ENCODE results near the gene WDR33.
"Not testable (repeated sequence)": the region's sequence is repeated elsewhere in the genome, so short reads cannot be mapped to it uniquely, and the experiment has no call there.

The WDR33 gene

DNA sequence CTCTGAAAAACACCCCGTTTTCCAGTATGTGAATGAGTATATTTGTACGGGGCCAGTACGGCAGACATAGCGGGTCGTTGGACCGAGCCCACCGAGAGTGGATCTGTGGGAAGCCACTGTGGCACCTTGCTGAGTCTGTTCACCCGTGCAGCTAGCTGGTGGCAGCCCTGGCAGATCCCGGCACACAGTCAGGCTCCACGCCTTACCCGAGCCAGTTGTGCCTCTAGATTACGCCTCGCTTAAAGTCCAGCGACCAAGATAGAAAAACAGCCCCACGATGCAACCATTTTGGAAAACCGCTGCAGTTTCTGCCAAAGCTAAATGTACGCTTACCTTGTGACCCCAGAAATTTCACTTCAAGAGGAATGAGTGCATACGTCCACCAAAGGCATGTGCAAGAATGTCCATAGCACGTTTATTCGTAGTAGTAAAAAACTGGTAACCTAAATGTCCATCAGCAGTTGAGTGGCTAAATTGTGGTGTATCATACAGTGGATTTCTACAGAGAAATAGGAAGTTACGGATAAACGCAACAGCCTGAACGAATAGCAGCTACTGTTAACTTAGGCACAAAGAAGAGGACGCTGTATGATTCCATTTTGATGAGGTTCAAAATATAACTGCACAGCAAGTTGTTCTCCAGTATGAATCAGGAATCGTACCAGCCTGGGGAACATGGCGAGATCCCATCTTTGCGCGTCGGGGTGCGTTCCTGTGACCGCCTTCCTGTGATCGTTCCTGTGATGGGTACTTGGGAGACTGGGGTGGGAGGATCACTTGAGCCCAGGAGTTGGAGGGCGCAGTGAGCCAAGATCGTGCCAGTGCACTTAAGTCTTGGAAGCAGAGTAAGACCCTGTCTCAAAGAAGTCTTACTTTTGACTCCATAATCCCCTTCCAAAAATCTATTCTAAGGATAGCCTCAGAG is 688 bp upstream of the WDR33 start:
- in situ Hi-C loops (cut with MboI; ENCODE audit: low sequenced_read_pairs) = no loop called here

DNA sequence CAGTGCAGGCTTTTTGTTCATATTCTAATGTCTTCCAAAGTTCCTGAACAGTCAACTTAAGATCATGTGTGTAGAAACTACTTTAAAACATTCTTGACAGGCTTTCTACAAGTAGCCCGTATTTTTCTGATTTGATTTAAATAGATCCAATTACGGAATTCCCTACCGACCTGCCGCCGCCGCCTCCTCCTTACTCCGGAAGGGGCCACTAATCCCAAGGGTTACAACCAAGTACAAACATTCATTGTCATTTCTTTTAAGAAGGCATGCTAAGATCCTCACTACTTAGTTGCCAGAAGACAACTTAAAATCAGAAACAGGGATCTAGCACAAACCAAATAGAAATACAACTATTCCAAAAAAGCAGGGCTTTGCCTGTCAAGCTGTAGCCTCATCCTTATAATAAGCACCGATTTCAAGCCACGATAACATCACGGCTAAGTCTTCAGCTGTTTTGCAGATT is 784 bp downstream of the WDR33 start:
- in situ Hi-C loops (cut with MboI; ENCODE audit: low sequenced_read_pairs) = no loop called here

DNA sequence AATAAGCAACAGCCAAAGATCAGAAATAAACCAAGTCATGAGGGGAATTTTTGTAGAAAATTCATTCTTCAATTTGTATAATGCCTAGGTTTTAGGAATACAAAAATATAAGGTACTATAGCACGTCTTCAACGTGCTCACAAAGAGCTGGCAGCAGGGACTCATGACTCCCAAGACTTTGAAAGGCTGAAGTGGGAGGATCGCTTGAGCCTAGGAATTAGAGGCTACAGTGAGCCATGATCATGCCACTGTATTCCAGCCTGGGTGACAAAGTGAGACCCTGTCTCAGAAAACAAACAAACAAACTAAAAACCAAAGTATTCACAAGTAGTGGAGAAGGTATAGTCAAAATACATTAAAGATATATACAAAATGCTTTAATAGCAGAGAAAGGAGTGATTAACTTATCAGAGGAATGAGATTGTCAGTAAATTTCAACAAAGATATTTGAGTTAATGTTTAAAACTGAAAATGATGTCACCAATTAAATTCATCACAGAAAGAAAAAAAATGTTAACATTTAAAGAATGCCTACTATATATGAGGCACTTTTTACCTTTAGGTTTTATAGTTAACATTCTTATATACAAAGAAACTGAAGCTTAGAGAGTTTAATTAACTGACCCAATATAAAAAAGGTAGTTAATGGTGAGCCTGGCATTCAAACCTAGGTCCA is 3.2 kb downstream of the WDR33 start:
- in situ Hi-C loops (cut with MboI; ENCODE audit: low sequenced_read_pairs) = no loop called here

DNA sequence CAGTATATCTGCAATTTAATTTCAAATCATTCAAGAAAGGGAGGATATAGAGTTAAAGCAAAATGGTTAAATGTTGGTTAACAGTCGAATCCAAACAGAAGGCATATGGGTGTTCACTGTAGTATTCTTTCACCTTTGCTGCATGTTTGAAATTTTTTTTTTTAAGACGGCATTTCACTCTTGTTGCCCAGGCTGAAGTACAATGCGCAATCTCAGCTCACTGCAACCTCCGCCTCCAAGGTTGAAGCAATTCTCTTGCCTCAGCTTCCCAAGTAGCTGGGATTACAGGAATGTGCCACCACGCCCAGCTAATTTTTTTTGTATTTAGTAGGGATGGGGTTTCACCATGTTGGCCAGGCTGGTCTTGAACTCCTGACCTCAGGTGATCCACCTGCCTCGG is 4.1 kb downstream of the WDR33 start:
- in situ Hi-C loops (cut with MboI; ENCODE audit: low sequenced_read_pairs) = not testable (repeated sequence)

DNA sequence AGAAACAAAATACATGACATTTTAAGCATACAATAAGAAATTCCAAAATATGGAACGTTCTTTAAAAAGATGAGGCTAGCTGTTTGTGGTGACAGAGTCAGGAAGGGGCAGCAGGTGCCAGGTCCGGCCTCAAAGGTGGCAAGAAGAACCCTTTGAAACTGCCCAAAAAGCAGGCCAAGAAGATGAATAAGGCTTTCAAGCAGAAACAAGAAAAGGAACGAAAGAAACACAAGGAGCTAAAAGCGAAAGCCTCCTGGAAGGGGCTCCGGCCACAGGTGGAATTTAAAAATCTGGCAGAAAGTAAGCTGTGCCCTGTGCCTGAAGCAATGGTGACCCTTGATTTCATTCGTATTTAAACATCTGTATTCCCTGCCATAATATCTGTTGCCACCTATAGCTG is 5.5 kb downstream of the WDR33 start:
- in situ Hi-C loops (cut with MboI; ENCODE audit: low sequenced_read_pairs) = no loop called here

DNA sequence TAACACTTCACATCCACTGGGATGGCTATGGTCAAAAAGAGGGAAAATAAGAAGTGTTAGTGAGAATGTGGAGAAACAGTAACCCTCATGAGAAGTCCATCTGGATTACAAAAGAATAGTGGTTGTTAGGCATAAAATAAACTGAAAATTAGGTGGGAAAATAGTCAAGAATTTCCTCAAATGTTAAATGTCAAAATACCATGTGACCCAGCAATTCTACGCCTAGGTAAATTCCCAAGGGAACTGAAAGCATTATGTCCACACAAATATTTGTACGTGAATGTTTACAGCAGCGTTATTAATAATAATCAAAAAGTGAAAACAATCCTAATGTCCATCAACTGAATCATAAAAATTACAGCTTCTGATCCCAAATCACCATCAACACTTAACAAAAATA is 11.0 kb downstream of the WDR33 start:
- in situ Hi-C loops (cut with MboI; ENCODE audit: low sequenced_read_pairs) = no loop called here

DNA sequence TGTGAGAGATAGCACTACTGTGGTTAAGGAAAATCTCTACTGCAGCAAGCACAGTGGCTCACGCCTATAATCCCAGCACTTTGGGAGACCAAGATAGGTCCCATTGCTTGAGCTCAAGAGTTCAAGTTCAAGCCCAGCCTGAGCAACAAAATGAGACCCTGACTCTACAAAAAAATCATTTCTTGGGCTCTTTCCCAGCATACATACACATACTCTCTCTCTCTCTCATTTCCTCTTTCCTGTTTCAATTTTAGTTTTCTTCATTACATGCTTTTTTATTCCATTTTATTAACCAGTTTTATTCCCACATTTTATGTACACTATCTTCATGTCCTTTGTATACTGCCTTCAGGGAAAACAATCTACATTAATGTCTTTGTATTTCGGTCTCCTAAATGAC is 14.6 kb downstream of the WDR33 start:
- in situ Hi-C loops (cut with MboI; ENCODE audit: low sequenced_read_pairs) = no loop called here

DNA sequence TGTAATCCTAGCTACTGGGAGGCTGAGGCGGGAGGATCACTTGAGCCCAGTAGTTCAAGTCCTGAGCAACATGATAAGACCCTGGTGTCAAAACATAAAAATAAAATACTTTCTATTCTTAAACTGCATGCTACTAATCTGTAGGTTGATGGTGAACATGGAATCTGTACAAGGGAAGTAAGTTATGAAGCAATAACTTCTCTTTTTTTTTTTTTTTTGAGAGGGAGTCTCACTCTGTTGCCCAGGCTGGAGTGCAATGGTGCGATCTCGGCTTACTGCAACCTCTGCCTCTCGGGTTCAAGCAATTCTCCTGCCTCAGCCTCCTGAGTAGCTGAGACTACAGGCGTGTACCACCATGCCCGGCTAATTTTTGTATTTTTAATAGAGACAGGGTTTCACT is 16.1 kb downstream of the WDR33 start:
- in situ Hi-C loops (cut with MboI; ENCODE audit: low sequenced_read_pairs) = not testable (repeated sequence)

DNA sequence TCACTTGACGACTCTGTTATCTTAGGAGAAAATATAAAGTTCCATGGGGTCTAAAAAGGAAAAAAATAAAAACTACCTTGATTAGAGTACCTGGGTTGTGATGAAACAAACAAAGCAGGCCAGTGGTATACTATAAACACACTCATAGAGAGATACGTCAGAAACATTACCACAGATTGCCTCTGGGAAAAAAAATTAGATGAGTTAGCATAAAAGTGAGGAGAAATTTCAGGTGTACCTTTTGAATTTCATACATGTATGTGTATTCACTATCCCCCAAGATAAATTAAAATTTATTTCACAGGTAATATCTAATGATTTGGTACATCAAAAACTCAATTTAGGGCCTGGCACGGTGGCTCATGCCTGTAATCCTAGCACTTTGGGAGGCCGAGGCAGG is 18.2 kb downstream of the WDR33 start:
- in situ Hi-C loops (cut with MboI; ENCODE audit: low sequenced_read_pairs) = no loop called here

DNA sequence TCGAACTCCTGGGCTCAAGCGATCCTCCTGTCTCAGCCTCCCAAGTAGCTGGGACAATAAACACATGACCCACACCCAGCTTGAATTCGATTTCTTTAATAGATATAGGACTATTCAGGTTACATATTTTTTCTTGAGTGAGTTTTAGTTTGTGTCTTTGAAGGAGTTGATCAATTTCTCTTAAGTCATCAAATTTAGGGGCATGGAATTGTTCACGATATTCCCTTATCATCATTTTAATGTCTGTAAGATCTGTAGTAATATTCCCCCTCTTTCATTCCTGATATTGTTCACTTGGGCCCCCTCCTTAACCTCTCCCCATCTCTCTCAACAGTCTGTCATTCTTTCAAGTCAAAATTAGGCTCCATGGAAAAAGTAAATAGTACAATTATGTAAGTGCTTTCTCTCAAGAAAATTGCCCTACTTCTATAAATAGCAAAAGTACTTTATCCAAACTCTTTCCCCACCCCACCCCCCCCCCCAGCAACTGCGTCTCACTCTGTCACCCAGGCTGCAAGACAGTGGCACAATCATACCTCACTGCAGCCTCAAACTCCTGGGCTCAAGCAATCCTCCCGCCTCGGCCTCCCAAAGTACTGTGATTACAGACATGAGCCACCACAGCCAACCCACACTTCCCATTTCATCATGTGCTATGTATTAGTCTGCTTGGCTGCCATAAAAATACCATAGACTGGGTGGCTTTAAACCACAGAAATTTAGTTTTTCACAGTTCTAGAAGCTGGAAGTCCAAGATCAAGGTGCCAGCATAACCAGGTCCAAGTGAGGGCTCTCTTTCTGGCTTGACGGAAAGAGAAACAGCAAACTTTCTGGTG is 20.1 kb downstream of the WDR33 start:
- in situ Hi-C loops (cut with MboI; ENCODE audit: low sequenced_read_pairs) = no loop called here

DNA sequence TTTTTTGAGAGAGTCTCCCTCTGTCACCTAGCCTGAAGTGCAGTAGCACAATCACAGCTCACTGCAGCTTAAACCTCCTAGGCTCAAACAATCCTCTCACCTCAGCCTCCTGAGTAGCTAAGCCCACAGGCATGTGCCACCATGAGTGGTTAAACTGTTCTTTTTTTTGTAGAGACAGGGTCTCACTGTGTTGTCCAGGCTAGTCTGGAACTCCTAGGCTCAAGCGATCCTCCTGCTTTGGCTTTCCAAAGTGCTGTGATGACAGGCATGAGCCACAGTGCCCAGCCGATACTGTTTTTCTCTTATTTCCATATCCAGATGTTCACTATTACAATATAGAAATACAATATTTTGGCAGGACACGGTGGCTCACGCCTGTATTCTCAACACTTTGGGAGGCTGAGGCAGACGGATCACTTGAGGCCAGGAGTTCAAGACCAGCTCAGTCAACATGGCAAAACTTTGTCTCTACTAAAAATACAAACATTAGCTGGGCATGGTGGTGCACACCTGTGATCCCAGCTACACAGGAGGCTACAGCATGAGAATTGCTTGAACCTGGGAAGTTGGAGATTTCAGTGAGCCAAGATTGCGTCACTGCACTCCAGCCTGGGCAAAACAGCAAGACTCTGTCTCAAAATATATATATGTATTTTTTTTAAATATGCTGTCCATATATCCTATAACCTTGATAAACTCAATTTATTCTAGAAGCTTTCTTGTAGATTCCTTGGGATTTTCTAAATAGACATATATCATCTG is 24.7 kb downstream of the WDR33 start:
- in situ Hi-C loops (cut with MboI; ENCODE audit: low sequenced_read_pairs) = no loop called here

DNA sequence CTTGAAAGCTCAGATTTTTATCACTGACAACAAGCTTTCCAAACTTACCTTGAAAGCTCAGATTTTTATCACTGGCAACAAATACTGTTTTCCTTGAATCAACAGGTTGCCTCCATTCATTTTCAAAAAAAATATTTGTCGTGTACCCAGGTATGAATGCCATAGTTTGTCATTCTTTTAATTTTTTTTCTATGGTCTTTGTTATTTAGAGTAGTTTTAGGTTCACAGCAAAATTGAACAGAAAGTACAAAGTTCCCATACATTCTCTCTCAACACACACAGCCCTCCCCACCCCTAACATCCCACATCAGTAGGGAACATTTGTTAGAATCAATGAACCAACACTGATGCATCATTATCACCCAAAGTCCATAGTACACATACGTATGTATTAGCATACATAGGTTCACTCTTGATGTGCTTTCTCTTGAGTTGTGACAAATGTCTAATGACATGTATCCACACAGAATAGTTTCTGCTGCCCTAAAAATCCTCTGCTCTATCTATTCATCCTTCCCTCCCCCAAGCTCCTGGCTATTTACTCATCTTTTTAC is 25.9 kb downstream of the WDR33 start:
- in situ Hi-C loops (cut with MboI; ENCODE audit: low sequenced_read_pairs) = no loop called here

DNA sequence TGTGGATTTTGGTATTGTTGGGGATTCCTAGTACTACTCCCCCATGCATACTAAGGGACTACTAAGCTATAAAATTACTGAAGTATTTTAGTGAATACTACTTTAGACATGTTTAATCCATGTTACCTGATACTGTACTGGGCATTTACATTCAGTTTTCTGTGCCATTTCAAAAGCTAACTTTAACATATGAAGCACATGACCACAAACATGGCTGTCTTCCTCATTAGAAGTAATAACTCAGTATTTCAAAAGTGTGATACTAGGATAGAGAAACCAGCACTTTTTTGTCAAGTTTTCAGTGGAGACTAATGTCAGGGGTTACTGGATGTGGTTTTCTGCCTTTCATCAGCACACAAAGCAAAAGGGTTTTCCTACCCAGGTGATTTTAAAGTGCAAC is 27.9 kb downstream of the WDR33 start:
- in situ Hi-C loops (cut with MboI; ENCODE audit: low sequenced_read_pairs) = no loop called here

DNA sequence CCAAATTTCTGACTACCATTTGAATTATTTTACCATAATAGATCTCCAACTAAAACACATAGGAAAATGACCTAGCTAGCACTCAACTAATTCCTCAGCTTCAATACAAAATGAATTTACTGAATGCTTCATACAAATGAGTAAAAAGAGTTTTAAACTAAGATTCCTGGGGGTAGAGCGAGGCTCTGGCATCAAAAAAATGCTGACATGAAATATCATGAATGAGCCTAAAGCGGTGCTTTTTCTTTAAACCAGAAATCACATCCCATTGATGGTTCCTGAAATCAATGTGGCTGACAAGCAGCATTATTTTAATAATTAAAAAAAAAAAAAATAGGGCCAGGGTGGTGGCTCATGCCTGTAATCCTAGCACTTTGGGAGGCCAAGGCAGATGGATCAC is 32.1 kb downstream of the WDR33 start:
- in situ Hi-C loops (cut with MboI; ENCODE audit: low sequenced_read_pairs) = no loop called here

DNA sequence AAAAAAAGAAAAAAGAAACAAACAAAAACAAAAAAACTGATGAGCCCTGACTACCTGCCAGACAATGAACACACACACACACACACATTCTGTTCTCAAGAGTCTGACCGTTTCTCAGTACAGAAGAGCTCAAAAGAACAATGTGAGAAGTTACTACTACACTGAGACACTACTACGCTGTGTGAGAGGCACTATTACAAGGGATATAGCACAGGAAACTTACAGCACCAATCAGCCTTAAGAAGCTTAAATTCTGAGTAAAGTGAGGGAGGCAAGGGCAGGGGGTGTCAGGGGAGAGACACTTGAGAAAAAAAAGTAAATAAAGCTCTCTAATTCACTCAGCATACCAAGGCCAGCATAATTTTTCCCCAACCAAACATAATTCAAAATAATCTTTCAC is 32.5 kb downstream of the WDR33 start:
- in situ Hi-C loops (cut with MboI; ENCODE audit: low sequenced_read_pairs) = no loop called here

DNA sequence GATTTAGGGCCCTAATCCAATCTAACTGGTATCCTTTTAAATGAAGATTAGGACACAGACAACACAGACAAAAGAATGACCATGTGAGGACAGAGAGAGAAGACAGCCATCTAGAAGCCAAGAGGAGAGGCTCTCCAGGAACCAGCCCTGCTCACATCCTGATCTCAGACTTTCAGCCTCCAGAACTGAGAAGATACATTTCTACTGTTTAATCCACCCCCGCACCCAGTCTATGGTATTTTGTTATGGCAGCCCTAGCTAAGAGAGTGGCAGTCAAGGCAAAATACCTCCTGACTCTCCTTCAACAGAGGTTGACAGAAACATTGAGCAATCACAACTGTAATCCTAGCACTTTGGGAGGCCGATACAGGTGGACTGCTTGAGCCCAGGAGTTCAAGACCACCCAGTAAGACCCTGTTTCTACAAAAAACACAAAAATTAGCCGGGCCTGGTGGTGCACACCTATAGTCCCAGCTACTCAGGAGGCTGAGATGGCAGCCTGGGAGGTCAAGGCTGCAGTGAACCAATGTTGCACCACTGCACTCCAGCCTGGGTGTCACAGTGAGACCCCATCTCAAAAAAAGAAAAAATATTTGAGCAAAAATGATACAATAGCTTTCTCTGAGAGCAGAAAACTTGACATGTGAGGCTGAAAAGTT is 34.7 kb downstream of the WDR33 start:
- in situ Hi-C loops (cut with MboI; ENCODE audit: low sequenced_read_pairs) = no loop called here

DNA sequence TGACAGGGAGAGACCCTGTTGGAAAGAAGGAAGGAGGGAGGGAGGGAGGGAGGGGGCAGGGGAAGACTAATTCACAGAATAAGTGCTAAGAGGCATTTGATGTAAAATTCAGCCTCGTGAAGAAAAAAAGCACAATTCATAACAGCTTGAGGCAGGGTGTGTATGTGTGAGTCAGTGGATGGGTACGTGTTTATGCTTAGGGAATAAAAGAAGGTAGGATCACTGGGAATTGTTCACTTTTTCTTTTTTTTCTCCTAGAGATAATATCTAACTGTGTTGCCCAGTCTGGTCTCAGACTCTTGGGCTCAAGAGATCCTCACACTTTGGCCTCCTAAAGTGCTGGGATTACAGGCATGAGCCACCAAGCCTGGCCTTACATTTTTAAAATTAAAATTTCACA is 39.2 kb downstream of the WDR33 start:
- in situ Hi-C loops (cut with MboI; ENCODE audit: low sequenced_read_pairs) = no loop called here

DNA sequence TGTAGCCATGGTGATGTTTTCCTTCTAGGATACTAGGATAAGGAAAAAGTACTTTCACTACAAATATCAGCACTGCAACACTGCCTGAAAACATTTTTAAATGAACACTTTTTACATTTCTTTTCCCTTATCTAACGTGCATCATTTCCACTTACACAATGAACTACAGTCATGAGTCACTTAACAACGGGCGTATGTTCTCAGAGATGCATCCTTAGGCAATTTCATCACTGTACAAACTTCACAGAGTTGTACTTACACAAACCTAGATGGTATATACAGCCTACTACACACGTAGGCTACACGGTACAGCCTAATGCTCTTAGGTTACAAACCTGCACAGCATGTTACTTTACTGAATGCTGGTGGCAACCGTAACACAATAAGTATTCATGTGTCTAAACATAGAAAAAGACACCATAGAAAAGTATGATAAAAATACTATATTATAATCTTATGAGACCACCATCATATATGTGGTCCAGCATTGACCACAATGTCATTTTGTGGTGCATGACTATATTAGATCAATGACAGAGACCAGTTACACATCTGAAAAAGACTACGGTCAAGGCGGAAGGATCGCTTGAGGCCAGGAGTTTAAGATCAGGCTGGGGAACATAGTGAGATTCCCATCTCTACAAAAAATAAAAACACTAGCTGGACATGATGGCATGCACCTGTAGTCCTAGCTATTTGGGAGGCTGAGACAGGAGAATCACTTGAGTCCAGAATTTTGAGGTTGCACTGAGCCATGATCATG is 39.8 kb downstream of the WDR33 start:
- in situ Hi-C loops (cut with MboI; ENCODE audit: low sequenced_read_pairs) = no loop called here

DNA sequence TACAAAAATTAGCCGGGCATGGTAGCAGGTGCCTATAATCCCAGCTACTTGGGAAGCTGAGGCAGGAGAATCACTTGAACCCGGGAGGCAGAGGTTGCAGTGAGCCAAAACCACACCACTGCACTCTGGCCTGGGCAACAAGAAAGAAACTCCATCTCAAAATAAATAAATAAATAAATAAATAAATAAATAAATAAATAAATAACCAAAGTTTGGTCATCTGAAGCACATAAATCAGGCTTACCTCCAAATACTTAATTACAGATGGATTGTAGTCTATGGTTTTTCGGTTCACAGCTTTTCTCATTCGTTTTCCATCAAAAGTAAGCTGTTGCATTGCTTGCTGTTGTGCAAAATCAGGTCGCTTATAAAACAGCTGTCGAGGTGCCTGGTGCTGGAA is 40.4 kb downstream of the WDR33 start:
- in situ Hi-C loops (cut with MboI; ENCODE audit: low sequenced_read_pairs) = not testable (repeated sequence)

Measured in hTERT RPE-1 (cell line).